HL-60 (cell line): ENCODE data around the gene SLC37A3.

Experiments
- CTCF ChIP-seq: IDR thresholded peaks from one replicate; pipeline ENCODE4 v1.5.1; 2011; ENCODE audit warnings: low read length, control low read depth, inconsistent platforms; ENCODE audit not compliant: insufficient read depth
- GABPA ChIP-seq: IDR thresholded peaks from 2 replicates; pipeline ENCODE4 v1.6.1; 2012; ENCODE audit warnings: low read depth
- REST ChIP-seq: IDR thresholded peaks from 2 replicates; pipeline ENCODE4 v1.6.1; 2012; ENCODE audit warnings: low read depth; ENCODE audit not compliant: insufficient replicate concordance

GRCh38 chr7:140317999-140318398 lies 80.3 kb downstream of the SLC37A3 start:
- no peak for TF ChIP-seq REST
- TF ChIP-seq CTCF = no peak
- no peak for TF ChIP-seq GABPA
